ENCODE results near the gene PLPPR3. TPM values are rescaled to one million over a fixed set of nuclear protein-coding genes. Genes with fewer than 3 reads are reported as not detected.

PLPPR3 gene
- total RNA-seq, 4 donors from 2014 or later, result not detected

DNA sequence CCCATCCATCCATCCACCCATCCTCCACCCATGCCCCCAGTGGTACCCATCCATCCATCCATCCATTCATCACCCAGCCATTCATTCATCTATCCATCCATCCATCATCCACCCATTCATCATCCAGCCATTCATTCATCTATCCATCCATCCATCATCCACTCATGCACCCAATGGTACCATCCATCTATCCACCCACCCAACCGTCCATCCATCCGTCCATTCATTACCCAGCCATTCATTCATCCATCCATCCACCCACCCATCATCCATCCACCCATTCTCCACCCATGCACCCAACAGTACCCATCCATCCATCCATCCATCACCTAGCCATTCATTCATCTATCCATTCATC is 5.3 kb downstream of the PLPPR3 start:
- DNase-seq, result no peak
- no peak for TF ChIP-seq POLR2A (IDR thresholded peaks at IDR 0.05)
- TF ChIP-seq, protein P1, sequence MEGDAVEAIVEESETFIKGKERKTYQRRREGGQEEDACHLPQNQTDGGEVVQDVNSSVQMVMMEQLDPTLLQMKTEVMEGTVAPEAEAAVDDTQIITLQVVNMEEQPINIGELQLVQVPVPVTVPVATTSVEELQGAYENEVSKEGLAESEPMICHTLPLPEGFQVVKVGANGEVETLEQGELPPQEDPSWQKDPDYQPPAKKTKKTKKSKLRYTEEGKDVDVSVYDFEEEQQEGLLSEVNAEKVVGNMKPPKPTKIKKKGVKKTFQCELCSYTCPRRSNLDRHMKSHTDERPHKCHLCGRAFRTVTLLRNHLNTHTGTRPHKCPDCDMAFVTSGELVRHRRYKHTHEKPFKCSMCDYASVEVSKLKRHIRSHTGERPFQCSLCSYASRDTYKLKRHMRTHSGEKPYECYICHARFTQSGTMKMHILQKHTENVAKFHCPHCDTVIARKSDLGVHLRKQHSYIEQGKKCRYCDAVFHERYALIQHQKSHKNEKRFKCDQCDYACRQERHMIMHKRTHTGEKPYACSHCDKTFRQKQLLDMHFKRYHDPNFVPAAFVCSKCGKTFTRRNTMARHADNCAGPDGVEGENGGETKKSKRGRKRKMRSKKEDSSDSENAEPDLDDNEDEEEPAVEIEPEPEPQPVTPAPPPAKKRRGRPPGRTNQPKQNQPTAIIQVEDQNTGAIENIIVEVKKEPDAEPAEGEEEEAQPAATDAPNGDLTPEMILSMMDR (IDR thresholded peaks at IDR 0.05), result no peak
- H3K4me3 ChIP-seq, result no peak overlapping the region
- peaks cover 0 to 4% (median 3%) of the 10 kb centered on the region in 3 donors for H3K4me1 ChIP-seq
- H3K27me3 ChIP-seq, result peaks cover 0 to 9% (median 2%) of the 10 kb centered on the region in 4 donors
- intact Hi-C loops (cut with DNase I), result no loop called here
- H3K36me3 ChIP-seq, result peaks cover 0 to 26% (median 8%) of the 10 kb centered on the region in 3 donors
- H3K27ac ChIP-seq, result no peak overlapping the region
- no peaks in the 10 kb centered on the region for H3K9me3 ChIP-seq
- WGBS, 2 donors, result 89 to 91% methylated on average over 2 of the region's 2 CpGs

GRCh38 chr19:815775-816499 is 5.8 kb downstream of the PLPPR3 start:
- H3K27me3 ChIP-seq, result peaks cover 0 to 3% (median 0%) of the 10 kb centered on the region in 4 donors
- WGBS, 2 donors, result 92 to 96% methylated on average over 11 to 12 of the region's 13 CpGs
- TF ChIP-seq, protein P1 (IDR thresholded peaks at IDR 0.05), result no peak
- TF ChIP-seq POLR2A (IDR thresholded peaks at IDR 0.05), result no peak
- intact Hi-C loops (cut with DNase I), result no loop called here
- no peaks in the 10 kb centered on the region for H3K9me3 ChIP-seq
- no peak for DNase-seq
- no peak overlapping the region for H3K27ac ChIP-seq
- no peak overlapping the region for H3K4me3 ChIP-seq
- no peaks in the 10 kb centered on the region for H3K4me1 ChIP-seq
- peaks cover 4 to 31% (median 14%) of the 10 kb centered on the region in 3 donors for H3K36me3 ChIP-seq

- 86% methylated on average over 21 of the region's 47 CpGs; no CpG with 5 or more reads in 1 of the 2 donors for WGBS, 2 donors
- no peak for DNase-seq
- H3K36me3 ChIP-seq, result peaks cover 10 to 38% (median 21%) of the 10 kb centered on the region in 3 donors
- no peaks in the 10 kb centered on the region for H3K9me3 ChIP-seq
- H3K27me3 ChIP-seq, result no peaks in the 10 kb centered on the region
- H3K4me1 ChIP-seq, result no peaks in the 10 kb centered on the region
- TF ChIP-seq, protein P1 (IDR thresholded peaks at IDR 0.05), result no peak
- TF ChIP-seq POLR2A (IDR thresholded peaks at IDR 0.05), result no peak
- no peak overlapping the region for H3K27ac ChIP-seq
- intact Hi-C loops (cut with DNase I), result no loop called here
- no peak overlapping the region for H3K4me3 ChIP-seq
Measured at GRCh38 chr19:815079-815774, 6.5 kb downstream of the PLPPR3 start.

GRCh38 chr19:814152-815078 is 7.3 kb downstream of the PLPPR3 start:
- Histone ChIP-seq H3K4me1 (no peaks in the 10 kb centered on the region), H3K27ac (no peak overlapping the region), H3K27me3 (no peaks in the 10 kb centered on the region), H3K9me3 (no peaks in the 10 kb centered on the region), H3K4me3 (no peak overlapping the region), H3K36me3 (peaks cover 17 to 47% (median 29%) of the 10 kb centered on the region in 3 donors)
- TF ChIP-seq, protein P1 (IDR thresholded peaks at IDR 0.05), result no peak
- no peak for TF ChIP-seq POLR2A (IDR thresholded peaks at IDR 0.05)
- 88 to 91% methylated on average over 3 to 25 of the region's 49 CpGs for WGBS, 2 donors
- no peak for DNase-seq
- intact Hi-C loops (cut with DNase I), result no loop called here

All from esophagus squamous epithelium (tissue), 5 donors.